Measurements from ENCODE around the gene TRIM2.

TRIM2 gene

DNA sequence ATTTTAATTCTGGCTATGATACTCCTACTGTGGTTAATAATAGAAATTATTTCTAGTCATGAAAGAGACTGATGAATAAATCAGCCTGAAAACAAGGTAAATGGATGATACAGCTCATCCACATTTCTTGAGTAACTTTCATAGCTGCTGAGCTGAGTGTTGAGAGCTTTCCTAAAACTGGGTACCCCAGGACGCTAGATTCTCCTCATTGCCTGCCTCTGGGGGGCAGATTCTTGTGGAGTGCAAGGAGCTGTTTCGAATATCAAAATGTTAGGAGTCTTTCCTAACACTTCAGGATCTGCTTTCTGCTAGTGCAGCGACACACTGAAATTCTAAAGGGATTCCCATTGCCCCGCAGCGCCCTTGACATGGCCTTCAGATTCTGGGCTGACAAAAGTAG, 142.3 kb downstream of the TRIM2 start:
- TF ChIP-seq SIN3A (IDR thresholded peaks at IDR 0.05; ENCODE audit: borderline replicate concordance, insufficient read depth, low read length) (no peak), REST (IDR thresholded peaks at IDR 0.05; ENCODE audit: insufficient read depth in 1 of 2, low read depth in 2 of 2, low read length in 2 of 2) (no peak), POLR2AphosphoS5 (IDR thresholded peaks at IDR 0.05; ENCODE audit: low read depth, low read length) (no peak), TAF1 (IDR thresholded peaks at IDR 0.05; ENCODE audit: borderline replicate concordance, insufficient read depth, low read length) (no peak), FOXP2 (optimal IDR thresholded peaks at IDR 0.05; ENCODE audit: borderline replicate concordance, extremely low read depth, extremely low read length, insufficient read depth) (no peak)

- TF ChIP-seq POLR2AphosphoS5 (IDR thresholded peaks at IDR 0.05; ENCODE audit: low read depth, low read length) = no peak
Measured at GRCh38 chr4:153347117-153347516, 142.9 kb downstream of the TRIM2 start.

DNA sequence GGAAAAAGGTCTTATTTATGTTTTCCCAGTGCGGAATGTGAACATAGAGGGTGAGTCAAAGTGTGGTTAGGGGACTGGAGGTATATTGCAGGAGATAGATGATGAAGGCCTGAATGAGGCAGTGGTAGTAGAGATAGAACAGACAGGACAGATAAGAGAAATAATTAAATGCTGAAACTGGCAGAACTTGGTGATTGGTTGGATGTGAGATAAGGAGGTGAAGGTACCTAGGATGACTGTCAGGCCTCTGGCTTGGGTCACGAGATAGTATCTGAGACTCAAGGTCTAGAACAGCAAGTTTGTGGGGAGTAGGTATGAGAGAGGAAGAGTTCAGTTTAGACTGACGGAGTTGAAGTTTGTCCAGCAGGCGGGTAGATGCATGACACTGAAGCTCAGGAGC, 143.8 kb downstream of the TRIM2 start:
- no peak for TF ChIP-seq TAF1 (IDR thresholded peaks at IDR 0.05; ENCODE audit: borderline replicate concordance, insufficient read depth, low read length)
- TF ChIP-seq SIN3A (IDR thresholded peaks at IDR 0.05; ENCODE audit: borderline replicate concordance, insufficient read depth, low read length) = no peak
- no peak for TF ChIP-seq FOXP2 (optimal IDR thresholded peaks at IDR 0.05; ENCODE audit: borderline replicate concordance, extremely low read depth, extremely low read length, insufficient read depth)
- TF ChIP-seq REST (IDR thresholded peaks at IDR 0.05; ENCODE audit: insufficient read depth in 1 of 2, low read depth in 2 of 2, low read length in 2 of 2) = no peak
- TF ChIP-seq POLR2AphosphoS5 (IDR thresholded peaks at IDR 0.05; ENCODE audit: low read depth, low read length) = no peak

- TF ChIP-seq POLR2AphosphoS5 (IDR thresholded peaks at IDR 0.05; ENCODE audit: low read depth, low read length) = no peak
- no peak for TF ChIP-seq SIN3A (IDR thresholded peaks at IDR 0.05; ENCODE audit: borderline replicate concordance, insufficient read depth, low read length)
- TF ChIP-seq REST (IDR thresholded peaks at IDR 0.05; ENCODE audit: insufficient read depth in 1 of 2, low read depth in 2 of 2, low read length in 2 of 2) = no peak
- no peak for TF ChIP-seq TAF1 (IDR thresholded peaks at IDR 0.05; ENCODE audit: borderline replicate concordance, insufficient read depth, low read length)
- TF ChIP-seq FOXP2 (optimal IDR thresholded peaks at IDR 0.05; ENCODE audit: borderline replicate concordance, extremely low read depth, extremely low read length, insufficient read depth) = no peak
Measured at GRCh38 chr4:153349206-153349805, 145.1 kb downstream of the TRIM2 start.

GRCh38 chr4:153362184-153362583, 157.9 kb downstream of the TRIM2 start:
- TF ChIP-seq TAF1 (IDR thresholded peaks at IDR 0.05; ENCODE audit: borderline replicate concordance, insufficient read depth, low read length) = no peak
- TF ChIP-seq REST (IDR thresholded peaks at IDR 0.05; ENCODE audit: insufficient read depth in 1 of 2, low read depth in 2 of 2, low read length in 2 of 2) = no peak
- no peak for TF ChIP-seq SIN3A (IDR thresholded peaks at IDR 0.05; ENCODE audit: borderline replicate concordance, insufficient read depth, low read length)
- TF ChIP-seq FOXP2 (optimal IDR thresholded peaks at IDR 0.05; ENCODE audit: borderline replicate concordance, extremely low read depth, extremely low read length, insufficient read depth) = no peak
- TF ChIP-seq POLR2AphosphoS5 (IDR thresholded peaks at IDR 0.05; ENCODE audit: low read depth, low read length) = no peak
